OCI-LY1 (cell line): ENCODE data around the gene APPBP2.

ENCODE experiments used
- H2AFZ ChIP-seq: fragments of 200-600 bp; sonication (generic), shearing (Covaris generic); 2 replicates; pipeline ENCODE4 v1.6.0; 2014; ENCODE audit warnings: antibody characterized with exemption, mild to moderate bottlenecking, low read length
- H3F3A ChIP-seq: fragments of 200-600 bp; sonication (generic), shearing (Covaris generic); 2 replicates; pipeline ENCODE4 v1.6.0; 2014; ENCODE audit warnings: mild to moderate bottlenecking, antibody characterized with exemption, low read length, moderate library complexity; ENCODE audit not compliant: insufficient read depth
- H3K27ac ChIP-seq: fragments of 200-600 bp; sonication (generic); 2 replicates; pipeline ENCODE4 v1.5.1; 2014; ENCODE audit warnings: low read length, mixed run types, mild to moderate bottlenecking, low read depth; ENCODE audit not compliant: poor library complexity, severe bottlenecking
- H3K27me3 ChIP-seq: fragments of 200-600 bp; sonication (generic); 2 replicates; pipeline ENCODE4 v1.6.0; 2014; ENCODE audit warnings: antibody characterized with exemption, mild to moderate bottlenecking, low read length, moderate library complexity; ENCODE audit not compliant: insufficient read depth
- H3K36me3 ChIP-seq: fragments of 200-600 bp; sonication (generic); 2 replicates; pipeline ENCODE4 v1.6.1; 2014; ENCODE audit warnings: mild to moderate bottlenecking, antibody characterized with exemption, low read length, moderate library complexity, mixed read lengths; ENCODE audit not compliant: insufficient read depth
- H3K4me1 ChIP-seq: fragments of 200-600 bp; sonication (generic); 2 replicates; pipeline ENCODE4 v1.5.1; 2014; ENCODE audit warnings: mild to moderate bottlenecking, low read length, moderate library complexity; ENCODE audit not compliant: insufficient read depth, severe bottlenecking
- H3K4me2 ChIP-seq: fragments of 200-600 bp; sonication (generic), shearing (Covaris generic); 2 replicates; pipeline ENCODE4 v1.6.1; 2014; ENCODE audit warnings: low read length
- H3K4me3 ChIP-seq: fragments of 200-600 bp; sonication (generic); 2 replicates; pipeline ENCODE4 v1.5.1; 2014; ENCODE audit warnings: low read length, low read depth, mild to moderate bottlenecking, mixed read lengths; ENCODE audit not compliant: poor library complexity, severe bottlenecking
- H3K79me2 ChIP-seq: fragments of 200-600 bp; shearing (Covaris generic); 2 replicates; pipeline ENCODE4 v1.6.1; 2016; ENCODE audit warnings: mixed run types, low read length, mixed read lengths; ENCODE audit not compliant: insufficient read depth
- H3K9ac ChIP-seq: fragments of 200-600 bp; sonication (generic), shearing (Covaris generic); 2 replicates; pipeline ENCODE4 v1.6.1; 2014; ENCODE audit warnings: mild to moderate bottlenecking, low read length, mixed read lengths
- H3K9me2 ChIP-seq: fragments of 200-600 bp; sonication (generic), shearing (Covaris generic); 2 replicates; pipeline ENCODE4 v1.6.1; 2014; ENCODE audit warnings: low read depth, mild to moderate bottlenecking, low read length, mixed read lengths
- H3K9me3 ChIP-seq: fragments of 200-600 bp; shearing (Covaris generic); 2 replicates; pipeline ENCODE4 v1.6.1; 2014; ENCODE audit warnings: low read length, mixed read lengths
- H4K20me1 ChIP-seq: fragments of 200-600 bp; sonication (generic), shearing (Covaris generic); 2 replicates; pipeline ENCODE4 v1.6.0; 2016; ENCODE audit warnings: mild to moderate bottlenecking, low read length; ENCODE audit not compliant: insufficient read depth
- EZH2 ChIP-seq: fragments of 200-600 bp; sonication (generic), shearing (Covaris generic); IDR thresholded peaks from 2 replicates; pipeline ENCODE4 v1.8.0; 2017; ENCODE audit warnings: borderline replicate concordance, mixed run types, mild to moderate bottlenecking, antibody characterized with exemption, low read length, moderate library complexity, mixed read lengths
- TF ChIP-seq, protein P1 (sequence below): fragments of 200-600 bp; sonication (generic), shearing (Covaris generic); IDR thresholded peaks from 2 replicates; pipeline ENCODE4 v1.5.1; 2017; ENCODE audit warnings: mild to moderate bottlenecking, antibody characterized with exemption, low read length, moderate library complexity, mixed read lengths

APPBP2 gene

DNA sequence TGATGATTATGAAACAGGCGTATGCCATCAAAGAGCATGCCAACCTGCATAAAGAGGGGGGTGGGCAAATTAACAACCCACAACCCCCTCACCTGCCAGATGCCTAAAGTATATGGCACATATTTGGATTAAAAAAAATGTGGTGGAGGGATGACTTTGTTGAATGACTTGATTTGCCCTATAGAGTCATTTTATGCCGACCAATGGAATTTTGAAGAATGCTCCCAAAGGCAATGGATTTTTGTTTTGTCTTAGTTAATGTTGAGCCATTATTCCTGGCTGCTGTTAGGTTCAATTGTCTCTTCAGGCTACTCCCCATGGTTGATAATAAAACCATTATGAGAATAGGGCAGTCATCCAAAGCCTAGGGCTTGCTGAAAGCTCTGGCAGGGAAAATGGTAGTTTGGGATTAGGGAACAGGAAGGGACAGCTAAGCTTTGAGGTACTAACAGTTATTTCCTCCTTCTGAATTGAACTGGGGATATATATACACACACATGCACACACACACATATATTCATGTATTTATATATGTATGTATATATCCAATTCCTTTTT is 109.6 kb downstream of the APPBP2 start:
- Histone ChIP-seq H3K36me3 (no peaks in the 10 kb centered on the region), H2AFZ (no peak overlapping the region), H3K4me2 (no peak overlapping the region), H3K27ac (no peak overlapping the region), H3K4me1 (peaks cover 5% of the 10 kb centered on the region), H3K4me3 (no peak overlapping the region), H3K79me2 (no peaks in the 10 kb centered on the region), H3F3A (no peaks in the 10 kb centered on the region), H3K9me2 (no peaks in the 10 kb centered on the region), H3K9me3 (no peaks in the 10 kb centered on the region), H3K27me3 (no peaks in the 10 kb centered on the region), H4K20me1 (no peaks in the 10 kb centered on the region), H3K9ac (no peak overlapping the region)
- no peak for TF ChIP-seq EZH2
- TF ChIP-seq, protein P1, sequence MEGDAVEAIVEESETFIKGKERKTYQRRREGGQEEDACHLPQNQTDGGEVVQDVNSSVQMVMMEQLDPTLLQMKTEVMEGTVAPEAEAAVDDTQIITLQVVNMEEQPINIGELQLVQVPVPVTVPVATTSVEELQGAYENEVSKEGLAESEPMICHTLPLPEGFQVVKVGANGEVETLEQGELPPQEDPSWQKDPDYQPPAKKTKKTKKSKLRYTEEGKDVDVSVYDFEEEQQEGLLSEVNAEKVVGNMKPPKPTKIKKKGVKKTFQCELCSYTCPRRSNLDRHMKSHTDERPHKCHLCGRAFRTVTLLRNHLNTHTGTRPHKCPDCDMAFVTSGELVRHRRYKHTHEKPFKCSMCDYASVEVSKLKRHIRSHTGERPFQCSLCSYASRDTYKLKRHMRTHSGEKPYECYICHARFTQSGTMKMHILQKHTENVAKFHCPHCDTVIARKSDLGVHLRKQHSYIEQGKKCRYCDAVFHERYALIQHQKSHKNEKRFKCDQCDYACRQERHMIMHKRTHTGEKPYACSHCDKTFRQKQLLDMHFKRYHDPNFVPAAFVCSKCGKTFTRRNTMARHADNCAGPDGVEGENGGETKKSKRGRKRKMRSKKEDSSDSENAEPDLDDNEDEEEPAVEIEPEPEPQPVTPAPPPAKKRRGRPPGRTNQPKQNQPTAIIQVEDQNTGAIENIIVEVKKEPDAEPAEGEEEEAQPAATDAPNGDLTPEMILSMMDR, result no peak

DNA sequence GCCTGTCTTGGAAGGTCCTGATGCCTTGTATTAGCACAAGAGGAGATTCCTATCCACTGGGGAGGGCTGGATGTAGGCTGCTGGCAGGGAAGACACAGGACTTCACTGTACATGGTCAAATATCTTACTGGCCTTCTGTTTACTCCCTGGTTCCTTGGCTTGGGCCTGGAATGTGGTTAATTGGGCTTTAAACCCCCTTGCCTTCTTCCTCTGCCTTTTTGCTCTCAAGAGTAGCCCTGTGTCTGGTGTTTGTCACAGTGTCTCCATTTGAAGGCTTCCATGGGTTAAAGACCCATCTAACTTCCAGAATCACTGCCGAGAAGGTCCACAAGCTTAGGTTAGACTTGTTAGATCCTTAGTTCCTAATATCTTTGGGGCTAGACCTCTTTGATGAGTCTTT is 110.9 kb downstream of the APPBP2 start:
- H3F3A ChIP-seq, result no peaks in the 10 kb centered on the region
- TF ChIP-seq EZH2, result no peak
- TF ChIP-seq, protein P1, result no peak
- no peaks in the 10 kb centered on the region for H3K9me2 ChIP-seq
- no peaks in the 10 kb centered on the region for H3K9me3 ChIP-seq
- H3K36me3 ChIP-seq, result no peaks in the 10 kb centered on the region
- no peaks in the 10 kb centered on the region for H3K4me1 ChIP-seq
- no peak overlapping the region for H3K4me3 ChIP-seq
- no peak overlapping the region for H2AFZ ChIP-seq
- no peak overlapping the region for H3K27ac ChIP-seq
- no peaks in the 10 kb centered on the region for H3K27me3 ChIP-seq
- H3K9ac ChIP-seq, result no peak overlapping the region
- H3K4me2 ChIP-seq, result no peak overlapping the region
- H3K79me2 ChIP-seq, result no peaks in the 10 kb centered on the region
- no peaks in the 10 kb centered on the region for H4K20me1 ChIP-seq

DNA sequence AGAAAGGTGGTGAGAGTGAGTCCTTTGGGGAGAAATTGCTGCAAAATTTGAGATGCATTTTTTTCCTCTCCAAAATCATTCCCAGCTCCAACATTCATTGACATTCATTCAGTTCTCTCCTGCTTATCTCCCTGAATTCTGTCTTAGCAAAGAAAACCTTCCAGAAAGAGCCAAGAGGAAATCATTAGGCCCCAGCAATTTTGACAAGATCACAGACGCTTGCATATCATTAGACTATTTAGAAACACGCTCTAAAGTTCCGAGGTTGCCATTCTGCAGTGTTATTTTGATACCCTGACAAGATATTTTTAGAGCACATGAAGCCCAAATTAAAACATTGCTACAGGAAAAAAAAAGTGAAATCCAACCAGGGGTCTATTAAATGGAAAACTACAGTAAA is 113.3 kb downstream of the APPBP2 start:
- TF ChIP-seq, protein P1, result no peak
- TF ChIP-seq EZH2, result no peak
- Histone ChIP-seq H3K36me3 (no peaks in the 10 kb centered on the region), H3F3A (no peaks in the 10 kb centered on the region), H4K20me1 (no peaks in the 10 kb centered on the region), H3K4me2 (no peak overlapping the region), H3K4me1 (no peaks in the 10 kb centered on the region), H2AFZ (no peak overlapping the region), H3K9me3 (no peaks in the 10 kb centered on the region), H3K9me2 (no peaks in the 10 kb centered on the region), H3K79me2 (no peaks in the 10 kb centered on the region), H3K27ac (no peak overlapping the region), H3K4me3 (no peak overlapping the region), H3K27me3 (no peaks in the 10 kb centered on the region; the same call in 1 of the 2 replicates), H3K9ac (no peak overlapping the region)
